ENCODE results near the gene FGF4.

DNA sequence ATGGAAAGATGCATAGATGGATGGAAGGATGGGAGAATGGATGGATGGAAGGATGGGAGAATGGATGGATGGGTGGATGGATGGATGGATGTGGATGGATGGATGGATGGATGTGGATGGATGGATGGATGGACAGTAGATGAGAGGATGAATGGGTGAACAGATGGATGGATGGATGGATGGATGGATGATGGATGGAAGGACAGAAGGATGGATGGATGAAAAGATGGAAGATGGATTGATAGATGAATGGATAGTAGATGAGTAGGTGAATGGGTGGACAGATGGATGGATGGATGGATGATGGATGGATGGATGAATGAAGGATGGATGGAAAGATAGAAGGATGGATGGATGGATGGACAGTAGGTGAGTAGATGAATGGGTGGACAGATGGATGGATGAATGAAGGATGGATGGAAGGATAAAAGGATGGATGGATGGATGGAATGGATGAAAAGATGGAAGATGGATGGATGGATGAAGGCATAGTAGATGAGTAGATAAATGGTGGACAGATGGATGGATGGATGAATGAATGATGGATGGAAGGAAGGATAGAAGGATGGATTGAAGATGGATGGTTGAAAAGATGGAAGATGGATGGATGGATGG is 28.6 kb upstream of the FGF4 start:
- TF ChIP-seq, protein P1, sequence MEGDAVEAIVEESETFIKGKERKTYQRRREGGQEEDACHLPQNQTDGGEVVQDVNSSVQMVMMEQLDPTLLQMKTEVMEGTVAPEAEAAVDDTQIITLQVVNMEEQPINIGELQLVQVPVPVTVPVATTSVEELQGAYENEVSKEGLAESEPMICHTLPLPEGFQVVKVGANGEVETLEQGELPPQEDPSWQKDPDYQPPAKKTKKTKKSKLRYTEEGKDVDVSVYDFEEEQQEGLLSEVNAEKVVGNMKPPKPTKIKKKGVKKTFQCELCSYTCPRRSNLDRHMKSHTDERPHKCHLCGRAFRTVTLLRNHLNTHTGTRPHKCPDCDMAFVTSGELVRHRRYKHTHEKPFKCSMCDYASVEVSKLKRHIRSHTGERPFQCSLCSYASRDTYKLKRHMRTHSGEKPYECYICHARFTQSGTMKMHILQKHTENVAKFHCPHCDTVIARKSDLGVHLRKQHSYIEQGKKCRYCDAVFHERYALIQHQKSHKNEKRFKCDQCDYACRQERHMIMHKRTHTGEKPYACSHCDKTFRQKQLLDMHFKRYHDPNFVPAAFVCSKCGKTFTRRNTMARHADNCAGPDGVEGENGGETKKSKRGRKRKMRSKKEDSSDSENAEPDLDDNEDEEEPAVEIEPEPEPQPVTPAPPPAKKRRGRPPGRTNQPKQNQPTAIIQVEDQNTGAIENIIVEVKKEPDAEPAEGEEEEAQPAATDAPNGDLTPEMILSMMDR (IDR thresholded peaks at IDR 0.05) = no peak
- no peak for TF ChIP-seq POLR2A (IDR thresholded peaks at IDR 0.05)
